ENCODE measurements around the gene COQ10B. TPM values are rescaled to one million over a fixed set of nuclear protein-coding genes. Genes with fewer than 3 reads are reported as not detected.
"Not testable (repeated sequence)": the region's sequence is repeated elsewhere in the genome, so short reads cannot be mapped to it uniquely, and the experiment has no call there.

Gene COQ10B
- polyA plus RNA-seq, 1 experiment: 1.7 TPM

GRCh38 chr2:197437380-197437779 lies 16.0 kb upstream of the COQ10B start:
- Histone ChIP-seq H3K4me3 (ENCODE audit: low read depth, low read length) (no peak overlapping the region), H3K27me3 (ENCODE audit: control insufficient read depth, insufficient read depth, low read length) (no peaks in the 10 kb centered on the region), H3K36me3 (ENCODE audit: control insufficient read depth, insufficient read depth, low read length) (no peaks in the 10 kb centered on the region)
- ChIA-PET CTCF (no interaction called here), POLR2A (no interaction called here)
- no peak for DNase-seq (ENCODE audit: low read depth)
- no peak for TF ChIP-seq CTCF (IDR thresholded peaks at IDR 0.05; ENCODE audit: insufficient read depth, low read depth, low read length)

- POLR2A ChIA-PET: no interaction called here
- Histone ChIP-seq H3K27me3 (ENCODE audit: control insufficient read depth, insufficient read depth, low read length) (no peaks in the 10 kb centered on the region), H3K36me3 (ENCODE audit: control insufficient read depth, insufficient read depth, low read length) (no peaks in the 10 kb centered on the region), H3K4me3 (ENCODE audit: low read depth, low read length) (no peak overlapping the region)
- TF ChIP-seq CTCF (IDR thresholded peaks at IDR 0.05; ENCODE audit: insufficient read depth, low read depth, low read length): no peak
- CTCF ChIA-PET: no interaction called here
- DNase-seq (ENCODE audit: low read depth): no peak
Measured at GRCh38 chr2:197442857-197443256, 10.5 kb upstream of the COQ10B start.

GRCh38 chr2:197445746-197446145 lies 7.6 kb upstream of the COQ10B start:
- POLR2A ChIA-PET: no interaction called here

GRCh38 chr2:197446844-197447243 lies 6.5 kb upstream of the COQ10B start:
- Histone ChIP-seq H3K4me3 (ENCODE audit: low read depth, low read length) (no peak overlapping the region), H3K36me3 (ENCODE audit: control insufficient read depth, insufficient read depth, low read length) (no peaks in the 10 kb centered on the region), H3K27me3 (ENCODE audit: control insufficient read depth, insufficient read depth, low read length) (no peaks in the 10 kb centered on the region)
- no peak for DNase-seq (ENCODE audit: low read depth)
- ChIA-PET POLR2A (no interaction called here), CTCF (no interaction called here)
- no peak for TF ChIP-seq CTCF (IDR thresholded peaks at IDR 0.05; ENCODE audit: insufficient read depth, low read depth, low read length)

More at GRCh38 chr2:197445746-197446145, 7.6 kb upstream of the COQ10B start:
- DNase-seq (ENCODE audit: low read depth): no peak
- Histone ChIP-seq H3K36me3 (ENCODE audit: control insufficient read depth, insufficient read depth, low read length) (no peaks in the 10 kb centered on the region), H3K27me3 (ENCODE audit: control insufficient read depth, insufficient read depth, low read length) (no peaks in the 10 kb centered on the region), H3K4me3 (ENCODE audit: low read depth, low read length) (no peak overlapping the region)
- no peak for TF ChIP-seq CTCF (IDR thresholded peaks at IDR 0.05; ENCODE audit: insufficient read depth, low read depth, low read length)
- CTCF ChIA-PET: no interaction called here

GRCh38 chr2:197450465-197450864 lies 2.9 kb upstream of the COQ10B start:
- no peak for TF ChIP-seq CTCF (IDR thresholded peaks at IDR 0.05; ENCODE audit: insufficient read depth, low read depth, low read length)
- POLR2A ChIA-PET: no interaction called here

GRCh38 chr2:197450935-197451358 lies 2.4 kb upstream of the COQ10B start:
- POLR2A ChIA-PET; H3K4me3 ChIP-seq (ENCODE audit: low read depth, low read length); DNase-seq (ENCODE audit: low read depth); H3K27me3 ChIP-seq (ENCODE audit: control insufficient read depth, insufficient read depth, low read length); H3K36me3 ChIP-seq (ENCODE audit: control insufficient read depth, insufficient read depth, low read length); CTCF ChIA-PET: not testable (repeated sequence)

More at GRCh38 chr2:197450465-197450864, 2.9 kb upstream of the COQ10B start:
- no peak for DNase-seq (ENCODE audit: low read depth)
- Histone ChIP-seq H3K36me3 (ENCODE audit: control insufficient read depth, insufficient read depth, low read length) (no peaks in the 10 kb centered on the region), H3K27me3 (ENCODE audit: control insufficient read depth, insufficient read depth, low read length) (no peaks in the 10 kb centered on the region), H3K4me3 (ENCODE audit: low read depth, low read length) (no peak overlapping the region)
- CTCF ChIA-PET: no interaction called here

Data from BJ (cell line).